Activated T-cell treated with anti-CD3 and anti-CD28 coated beads for 24 hours (primary cell): ENCODE data around the gene PCDHGC4.

Experiments
- DNase-seq: peaks from one replicate; pipeline ENCODE4 v3.0.0-alpha.2; 2020; ENCODE audit warnings: low read depth

Gene PCDHGC4

DNA sequence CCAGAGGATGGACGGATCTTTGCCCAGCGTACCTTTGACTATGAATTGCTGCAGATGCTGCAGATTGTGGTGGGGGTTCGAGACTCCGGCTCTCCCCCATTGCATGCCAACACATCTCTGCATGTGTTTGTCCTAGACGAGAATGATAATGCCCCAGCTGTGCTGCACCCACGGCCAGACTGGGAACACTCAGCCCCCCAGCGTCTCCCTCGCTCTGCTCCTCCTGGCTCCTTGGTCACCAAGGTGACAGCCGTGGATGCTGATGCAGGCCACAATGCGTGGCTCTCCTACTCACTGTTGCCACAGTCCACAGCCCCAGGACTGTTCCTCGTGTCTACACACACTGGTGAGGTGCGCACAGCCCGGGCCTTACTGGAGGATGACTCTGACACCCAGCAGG is 5.9 kb downstream of the PCDHGC4 start:
- DNase-seq = no peak

DNA sequence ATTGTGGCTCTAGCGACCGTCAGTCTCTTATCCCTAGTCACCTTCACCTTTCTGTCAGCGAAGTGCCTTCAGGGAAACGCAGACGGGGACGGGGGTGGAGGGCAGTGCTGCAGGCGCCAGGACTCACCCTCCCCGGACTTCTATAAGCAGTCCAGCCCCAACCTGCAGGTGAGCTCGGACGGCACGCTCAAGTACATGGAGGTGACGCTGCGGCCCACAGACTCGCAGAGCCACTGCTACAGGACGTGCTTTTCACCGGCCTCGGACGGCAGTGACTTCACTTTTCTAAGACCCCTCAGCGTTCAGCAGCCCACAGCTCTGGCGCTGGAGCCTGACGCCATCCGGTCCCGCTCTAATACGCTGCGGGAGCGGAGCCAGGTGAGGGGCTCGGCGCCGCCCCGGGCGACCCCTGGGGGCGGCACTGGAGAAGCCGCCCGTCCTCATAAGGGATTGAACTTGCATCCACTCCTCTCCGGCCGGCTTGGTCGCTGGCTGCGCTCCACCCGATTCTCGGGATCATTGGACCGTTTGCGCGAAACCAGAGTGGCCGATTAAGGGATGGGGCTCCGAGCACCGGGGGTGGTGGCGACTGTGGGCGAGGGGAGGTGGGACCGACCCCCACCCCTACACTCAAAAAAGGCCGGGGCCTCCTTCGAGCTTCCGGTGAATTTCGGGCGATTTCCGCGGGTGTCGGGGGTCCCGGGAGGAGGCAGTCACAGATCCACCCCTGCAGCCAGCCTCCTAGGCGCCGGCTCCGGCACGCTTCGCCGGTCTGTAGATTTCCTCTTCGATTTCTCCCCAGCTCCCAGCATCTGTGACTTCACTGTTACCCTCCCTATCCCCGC is 6.7 kb downstream of the PCDHGC4 start:
- DNase-seq = no peak

DNA sequence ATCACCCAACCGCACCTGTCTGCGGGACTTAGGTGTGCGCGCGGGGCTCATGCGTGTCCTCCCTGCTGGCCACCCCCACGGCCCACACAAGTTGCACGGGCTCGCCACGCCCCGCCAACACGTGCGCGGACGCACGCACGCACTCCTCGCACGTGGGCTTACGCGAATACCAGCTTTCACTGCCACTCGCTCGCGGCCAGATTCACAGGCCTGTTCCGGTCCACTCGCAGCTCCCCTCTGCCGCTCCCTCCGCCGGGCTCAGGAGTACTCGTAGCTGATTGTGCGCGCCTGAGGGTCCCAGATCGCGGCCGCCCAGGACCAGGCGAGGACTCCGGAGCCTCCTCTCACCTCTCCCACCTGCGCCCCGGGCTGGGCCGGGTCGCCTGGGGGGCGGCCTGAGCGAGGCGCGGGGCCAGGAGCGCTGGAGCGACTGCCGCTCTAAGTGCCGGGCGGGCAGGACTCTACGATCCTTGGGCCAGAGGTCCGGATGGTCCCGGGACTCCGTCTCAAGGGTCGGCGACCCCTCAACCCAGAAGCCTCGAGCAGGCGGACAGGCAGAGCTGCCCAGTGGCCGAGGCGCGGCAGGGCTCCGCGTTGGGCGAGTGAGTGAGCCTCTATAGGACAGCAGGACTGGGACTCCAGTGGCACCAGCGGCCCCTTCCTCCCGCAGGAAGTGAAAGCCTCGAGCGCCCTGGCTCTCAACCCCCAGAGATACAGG is 7.5 kb downstream of the PCDHGC4 start:
- DNase-seq = no peak

DNA sequence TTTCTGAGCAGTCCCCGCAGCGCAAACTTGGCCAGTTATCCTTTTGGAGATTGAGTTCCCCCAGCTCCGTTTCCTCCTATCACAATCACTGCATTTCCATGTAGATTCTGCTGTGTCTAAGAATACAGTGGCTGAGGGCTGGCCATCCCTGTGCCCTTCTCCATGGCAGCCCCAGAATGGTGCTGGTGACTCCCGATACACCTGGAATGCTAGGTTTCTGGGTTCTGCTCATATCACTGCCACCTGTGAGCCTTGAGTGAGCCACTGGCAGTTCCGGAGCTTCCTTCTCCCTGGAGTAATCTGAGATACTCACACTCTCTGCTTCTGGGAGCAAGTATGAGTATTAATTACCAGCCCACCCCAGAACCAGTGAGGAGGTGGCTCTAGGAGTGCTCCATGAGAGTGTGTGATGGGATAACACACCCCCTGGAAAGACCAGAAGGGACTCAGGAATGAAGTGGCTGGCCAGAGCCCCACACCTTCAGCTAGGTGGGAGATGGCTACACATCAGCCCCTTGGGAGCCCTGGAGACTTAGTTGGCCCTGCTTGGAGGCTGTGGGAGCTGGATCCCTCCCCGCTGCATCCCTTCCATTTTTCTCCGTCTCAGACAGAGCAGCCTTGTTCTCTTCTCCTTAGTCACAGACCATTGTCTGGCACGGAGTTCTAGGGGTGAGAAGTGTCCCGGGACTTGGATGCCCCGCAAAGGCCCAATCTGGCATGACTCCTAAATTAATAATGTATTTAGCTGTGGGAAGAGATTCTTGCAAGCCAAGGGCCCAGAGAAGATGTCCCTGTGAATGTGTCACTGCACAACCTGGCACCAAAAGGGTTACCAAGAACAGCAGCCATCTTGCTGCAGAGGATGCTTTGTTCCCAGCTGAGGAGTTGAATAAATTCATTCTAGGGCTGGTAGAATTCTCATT is 8.9 kb downstream of the PCDHGC4 start:
- DNase-seq = no peak

DNA sequence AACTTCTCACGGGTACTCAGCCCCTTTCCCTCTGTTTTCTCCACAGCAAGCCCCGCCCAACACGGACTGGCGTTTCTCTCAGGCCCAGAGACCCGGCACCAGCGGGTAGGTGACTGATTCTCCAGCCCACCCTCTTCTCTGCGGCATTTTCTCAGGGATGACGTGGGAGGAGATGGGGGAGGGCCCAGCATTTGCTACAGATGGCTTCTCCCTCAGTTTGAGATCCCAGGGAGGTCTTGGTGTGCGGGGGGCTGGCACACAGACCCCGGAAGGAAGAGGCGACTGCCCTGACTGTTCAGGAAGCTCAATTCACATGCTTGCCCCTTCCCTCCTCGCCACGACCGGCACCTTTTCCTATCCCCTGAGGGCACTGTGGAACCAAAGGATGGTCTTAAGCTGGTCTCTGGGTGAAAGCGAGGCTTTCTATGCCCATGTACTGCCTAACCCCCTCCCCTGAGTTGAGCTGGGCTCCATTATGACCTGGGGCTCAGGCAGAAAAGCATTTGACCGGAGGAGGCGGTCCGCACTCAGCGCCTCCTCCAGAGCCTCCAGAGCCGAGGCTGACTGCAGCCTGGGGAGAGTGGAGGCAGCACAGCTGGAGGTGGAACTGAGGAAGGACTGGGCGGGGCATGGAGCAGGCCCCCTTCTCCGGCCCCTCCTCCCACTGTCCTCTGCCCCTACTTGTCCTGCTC is 10.1 kb downstream of the PCDHGC4 start:
- DNase-seq = no peak

DNA sequence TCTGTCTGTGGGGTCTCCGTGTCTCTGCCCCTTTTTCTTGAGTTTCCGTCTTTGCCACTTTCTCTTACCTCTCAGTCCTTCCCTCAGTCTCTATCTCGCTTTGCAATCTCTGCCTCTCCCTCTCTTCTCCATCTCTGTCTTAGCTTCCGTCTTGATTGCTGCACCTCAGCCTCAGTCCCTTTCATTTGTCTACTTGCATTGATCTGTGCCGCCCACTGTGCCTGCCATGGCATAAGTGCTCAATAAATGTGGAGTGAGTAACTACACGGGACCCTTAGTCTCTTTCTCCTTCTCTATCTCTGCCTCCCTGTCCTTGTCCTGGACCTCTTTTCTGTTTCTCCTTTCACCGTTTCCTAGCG is 10.6 kb downstream of the PCDHGC4 start:
- DNase-seq = no peak

DNA sequence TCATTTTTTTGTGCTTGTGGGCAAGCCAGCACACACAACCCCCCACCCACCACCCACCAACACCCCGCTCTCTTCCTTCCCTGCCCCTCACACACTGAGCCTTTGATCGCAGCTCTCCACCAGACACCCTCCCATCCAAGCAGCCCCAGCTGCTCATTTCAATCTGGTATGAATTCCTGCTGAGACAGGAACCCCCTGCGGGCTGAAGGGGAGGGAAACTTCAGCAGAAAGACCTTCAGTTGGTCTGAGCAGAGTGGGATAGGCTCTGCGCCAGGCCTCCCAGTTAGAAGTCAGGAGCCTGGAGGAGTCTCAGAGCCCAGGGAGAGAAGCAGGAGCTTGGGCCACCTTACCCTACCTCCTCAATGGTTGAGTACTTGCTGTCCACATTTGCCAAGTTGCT is 11.2 kb downstream of the PCDHGC4 start:
- DNase-seq = no peak

DNA sequence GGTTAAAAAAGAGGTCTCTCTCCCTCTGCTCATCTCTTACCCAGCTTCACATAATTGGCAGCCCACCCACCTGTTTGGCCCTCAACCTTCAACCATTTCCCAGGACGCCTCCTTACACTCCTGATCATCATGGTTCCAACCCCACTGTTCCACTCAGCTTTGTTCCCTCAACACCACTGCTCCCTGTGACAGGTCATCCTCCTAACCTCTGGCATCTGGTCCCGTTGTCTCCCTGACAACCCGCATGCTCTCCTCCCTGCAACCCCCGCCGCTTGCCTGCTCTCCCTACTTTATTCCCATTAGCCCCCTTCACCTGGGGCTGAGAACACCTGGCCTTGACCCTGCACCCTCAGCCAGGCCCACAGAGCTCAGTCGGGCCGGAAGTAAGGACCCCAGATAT is 16.9 kb downstream of the PCDHGC4 start:
- no peak for DNase-seq

DNA sequence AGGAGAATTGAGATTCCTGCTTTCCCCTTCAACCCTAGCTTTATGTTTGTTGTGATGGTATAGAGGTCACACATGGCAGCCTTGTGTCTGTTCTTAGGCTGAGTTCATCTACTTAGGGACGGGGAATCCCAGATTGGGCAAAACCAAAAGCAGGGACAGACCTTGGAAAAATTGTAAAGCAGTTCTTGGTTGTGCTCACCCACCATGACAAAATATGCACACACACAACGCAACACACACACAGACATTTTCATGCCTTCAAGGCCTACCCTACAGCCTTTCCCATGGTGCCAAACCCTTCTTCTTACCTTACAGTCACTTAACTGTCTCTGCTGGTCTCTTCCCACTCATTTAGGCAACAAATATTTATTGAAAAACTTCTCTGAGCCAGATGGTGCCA is 18.9 kb downstream of the PCDHGC4 start:
- no peak for DNase-seq

DNA sequence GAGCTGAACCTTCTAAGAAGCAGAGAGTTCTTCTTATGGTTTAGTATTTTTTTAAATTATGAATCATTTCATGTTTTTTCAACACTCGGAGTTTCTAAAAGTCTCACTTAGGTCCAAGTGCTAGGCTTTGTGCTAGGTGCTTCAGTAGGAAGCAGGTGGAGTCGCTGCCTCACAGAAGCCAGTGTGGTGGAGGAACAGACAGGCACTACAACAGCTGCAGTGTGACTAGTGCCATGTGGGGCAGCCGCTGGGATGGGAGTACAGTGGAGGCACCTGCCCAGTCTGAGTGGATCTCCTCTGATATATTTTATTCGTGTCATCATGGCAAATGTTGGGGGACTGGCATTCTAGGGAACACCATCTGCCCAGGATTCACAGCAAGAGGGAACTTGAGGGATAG is 19.4 kb downstream of the PCDHGC4 start:
- no peak for DNase-seq

DNA sequence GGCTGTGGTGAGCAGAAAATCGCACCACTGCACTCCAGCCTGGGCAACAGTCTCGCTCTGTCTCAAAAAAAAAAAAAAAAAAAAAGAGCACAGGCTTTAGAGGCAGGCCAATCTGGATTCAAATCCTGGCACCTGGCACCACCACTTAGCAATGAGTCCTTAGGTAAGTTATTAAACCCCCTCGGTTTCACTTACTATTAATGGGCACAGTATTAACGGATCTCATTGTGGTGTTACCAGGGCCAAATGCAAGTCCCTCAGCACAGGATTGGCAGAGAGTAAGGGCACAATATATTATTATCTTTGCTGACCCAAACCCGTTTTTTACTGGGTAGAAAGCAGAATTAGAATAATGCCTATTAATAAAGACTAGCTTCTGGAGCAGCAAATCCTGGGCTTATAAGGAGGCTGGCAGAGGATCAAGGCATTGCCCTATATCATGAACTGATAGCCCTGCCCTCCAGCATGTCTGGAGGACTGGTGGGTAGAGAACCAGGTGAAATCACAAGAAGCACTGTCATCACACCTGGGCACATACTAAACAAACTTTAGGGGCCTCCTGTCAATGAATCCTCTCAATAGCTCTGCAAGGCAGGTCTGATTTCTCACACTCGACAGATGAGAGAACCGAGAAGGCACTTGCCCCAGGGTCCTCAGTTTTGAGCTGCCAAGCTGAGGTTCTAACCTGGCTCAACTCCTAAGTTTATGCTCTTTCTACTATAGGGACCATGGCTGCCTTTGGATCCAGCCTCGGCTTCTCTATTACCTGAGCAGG is 21.7 kb downstream of the PCDHGC4 start:
- DNase-seq = no peak

DNA sequence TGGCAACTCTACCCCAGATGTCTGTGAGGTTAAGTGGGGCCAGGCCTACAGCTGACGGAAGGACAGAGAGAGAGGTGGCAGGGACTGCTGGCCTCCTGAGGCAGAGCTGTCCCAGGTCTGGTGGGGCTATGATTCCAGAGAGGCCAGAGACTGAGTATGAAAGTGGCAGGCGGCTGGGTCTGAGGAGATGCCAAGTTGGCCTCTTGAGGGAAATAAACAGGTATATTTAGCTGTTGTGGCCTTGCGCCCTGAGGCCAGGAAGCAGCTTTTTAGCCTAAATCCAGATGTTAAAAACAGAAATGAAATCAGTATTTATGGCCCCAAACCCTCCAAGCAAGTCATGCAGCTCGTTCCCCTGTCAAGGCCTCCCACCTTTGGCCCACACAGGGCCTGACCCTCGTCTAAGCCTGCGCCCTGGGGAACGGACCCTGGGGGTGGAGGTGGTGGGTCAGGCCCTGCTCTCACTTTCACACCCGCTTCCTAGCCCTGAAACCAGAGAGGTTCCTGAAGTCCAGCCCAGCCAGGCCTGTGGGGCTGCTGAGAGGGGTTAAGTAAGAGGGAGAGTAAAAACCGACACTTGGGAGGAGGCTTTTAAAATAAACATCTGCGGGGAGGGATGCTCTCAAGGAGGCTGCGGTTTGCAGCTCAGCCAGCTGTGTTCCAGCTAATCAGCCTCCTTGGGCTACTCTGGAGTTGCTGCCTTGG is 22.7 kb downstream of the PCDHGC4 start:
- DNase-seq = no peak

DNA sequence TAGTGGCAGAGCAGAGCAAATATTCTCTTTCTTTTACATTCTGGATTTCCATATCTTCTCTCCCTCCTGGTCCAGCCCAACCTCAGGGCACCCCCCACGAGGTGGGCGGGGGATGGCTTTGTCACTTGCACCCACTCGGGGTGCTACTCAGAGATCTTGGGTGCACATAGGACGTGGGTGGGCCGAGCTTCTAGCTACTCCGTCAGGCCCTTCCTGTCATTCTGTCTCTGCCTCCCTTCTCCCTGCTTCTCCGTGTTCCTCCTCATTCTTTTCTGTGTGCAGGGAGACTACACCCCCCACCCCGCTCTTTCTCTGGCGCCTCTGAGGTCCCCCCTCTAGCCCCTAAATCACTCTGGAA is 23.6 kb downstream of the PCDHGC4 start:
- no peak for DNase-seq

DNA sequence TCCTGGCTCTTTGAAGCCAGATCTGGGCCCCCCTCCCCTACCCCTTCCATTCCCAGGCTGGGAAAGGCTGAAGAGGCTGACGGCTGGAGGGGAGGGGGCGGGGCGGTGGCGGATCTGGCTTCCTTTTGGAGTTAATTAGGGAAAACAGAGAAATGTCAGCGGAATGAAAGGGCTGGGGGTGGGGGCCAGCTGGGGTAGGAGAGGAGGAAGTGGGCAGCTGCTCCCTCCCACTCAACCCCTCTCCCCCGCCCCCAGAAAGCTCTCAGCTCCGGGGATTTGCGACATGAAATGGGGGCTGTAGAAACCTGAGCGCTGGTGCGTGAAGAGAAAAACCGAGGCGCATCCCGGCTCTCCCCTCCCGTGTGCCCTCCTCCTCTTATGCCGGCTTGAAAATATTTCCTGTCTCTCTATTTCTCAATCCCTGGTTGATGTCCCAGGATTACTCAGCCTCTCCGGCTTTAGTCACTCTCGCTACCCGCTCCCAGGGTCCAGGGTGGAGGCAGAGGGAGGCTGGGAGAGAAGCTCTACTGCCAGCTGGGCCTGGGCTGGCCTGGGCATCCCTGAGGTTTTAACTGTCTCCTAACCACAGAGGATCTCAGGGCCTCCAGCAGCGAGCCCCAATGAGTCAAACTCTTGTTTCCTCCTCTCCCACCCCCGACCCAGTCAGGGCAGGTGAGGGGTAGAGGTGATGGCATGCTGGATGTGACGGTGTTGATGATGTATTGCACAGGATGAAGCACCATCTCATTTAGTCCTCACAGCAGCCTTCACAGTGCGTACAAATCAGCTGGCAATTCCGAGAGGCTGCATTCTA is 24.2 kb downstream of the PCDHGC4 start:
- no peak for DNase-seq

DNA sequence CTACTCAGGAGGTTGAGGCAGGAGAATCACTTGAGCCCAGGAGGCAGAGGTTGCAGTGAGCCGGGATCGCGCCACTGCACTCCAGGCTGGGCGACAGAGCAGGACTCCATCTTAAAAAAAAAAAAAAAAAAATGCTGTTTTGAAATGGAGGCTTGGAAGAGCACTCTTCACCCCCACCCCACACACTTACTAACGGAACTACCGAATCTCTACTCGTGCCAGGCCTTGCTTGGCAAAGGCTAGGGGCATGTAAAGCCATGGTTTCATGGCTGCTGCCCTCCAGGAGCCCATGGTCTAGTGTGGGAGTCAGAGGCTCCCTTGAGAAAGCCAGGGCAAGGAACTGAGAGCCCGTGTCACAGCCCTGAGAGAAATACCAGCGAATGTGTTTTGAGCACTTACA is 25.3 kb downstream of the PCDHGC4 start:
- DNase-seq = no peak

DNA sequence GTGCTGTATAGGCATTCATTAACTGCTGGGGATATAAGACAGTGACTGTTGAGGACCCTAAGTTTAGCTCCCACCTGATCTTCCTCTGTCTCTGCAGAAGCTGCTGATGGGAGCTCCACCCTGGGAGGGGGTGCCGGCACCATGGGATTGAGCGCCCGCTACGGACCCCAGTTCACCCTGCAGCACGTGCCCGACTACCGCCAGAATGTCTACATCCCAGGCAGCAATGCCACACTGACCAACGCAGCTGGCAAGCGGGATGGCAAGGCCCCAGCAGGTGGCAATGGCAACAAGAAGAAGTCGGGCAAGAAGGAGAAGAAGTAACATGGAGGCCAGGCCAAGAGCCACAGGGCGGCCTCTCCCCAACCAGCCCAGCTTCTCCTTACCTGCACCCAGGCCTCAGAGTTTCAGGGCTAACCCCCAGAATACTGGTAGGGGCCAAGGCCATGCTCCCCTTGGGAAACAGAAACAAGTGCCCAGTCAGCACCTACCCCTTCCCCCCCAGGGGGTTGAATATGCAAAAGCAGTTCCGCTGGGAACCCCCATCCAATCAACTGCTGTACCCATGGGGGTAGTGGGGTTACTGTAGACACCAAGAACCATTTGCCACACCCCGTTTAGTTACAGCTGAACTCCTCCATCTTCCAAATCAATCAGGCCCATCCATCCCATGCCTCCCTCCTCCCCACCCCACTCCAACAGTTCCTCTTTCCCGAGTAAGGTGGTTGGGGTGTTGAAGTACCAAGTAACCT is 26.2 kb downstream of the PCDHGC4 start:
- no peak for DNase-seq

DNA sequence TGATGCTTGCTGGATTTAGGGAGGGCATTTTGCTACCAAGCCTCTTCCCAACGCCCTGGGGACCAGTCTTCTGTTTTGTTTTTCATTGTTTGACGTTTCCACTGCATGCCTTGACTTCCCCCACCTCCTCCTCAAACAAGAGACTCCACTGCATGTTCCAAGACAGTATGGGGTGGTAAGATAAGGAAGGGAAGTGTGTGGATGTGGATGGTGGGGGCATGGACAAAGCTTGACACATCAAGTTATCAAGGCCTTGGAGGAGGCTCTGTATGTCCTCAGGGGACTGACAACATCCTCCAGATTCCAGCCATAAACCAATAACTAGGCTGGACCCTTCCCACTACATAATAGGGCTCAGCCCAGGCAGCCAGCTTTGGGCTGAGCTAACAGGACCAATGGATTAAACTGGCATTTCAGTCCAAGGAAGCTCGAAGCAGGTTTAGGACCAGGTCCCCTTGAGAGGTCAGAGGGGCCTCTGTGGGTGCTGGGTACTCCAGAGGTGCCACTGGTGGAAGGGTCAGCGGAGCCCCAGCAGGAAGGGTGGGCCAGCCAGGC is 27.0 kb downstream of the PCDHGC4 start:
- DNase-seq = no peak

DNA sequence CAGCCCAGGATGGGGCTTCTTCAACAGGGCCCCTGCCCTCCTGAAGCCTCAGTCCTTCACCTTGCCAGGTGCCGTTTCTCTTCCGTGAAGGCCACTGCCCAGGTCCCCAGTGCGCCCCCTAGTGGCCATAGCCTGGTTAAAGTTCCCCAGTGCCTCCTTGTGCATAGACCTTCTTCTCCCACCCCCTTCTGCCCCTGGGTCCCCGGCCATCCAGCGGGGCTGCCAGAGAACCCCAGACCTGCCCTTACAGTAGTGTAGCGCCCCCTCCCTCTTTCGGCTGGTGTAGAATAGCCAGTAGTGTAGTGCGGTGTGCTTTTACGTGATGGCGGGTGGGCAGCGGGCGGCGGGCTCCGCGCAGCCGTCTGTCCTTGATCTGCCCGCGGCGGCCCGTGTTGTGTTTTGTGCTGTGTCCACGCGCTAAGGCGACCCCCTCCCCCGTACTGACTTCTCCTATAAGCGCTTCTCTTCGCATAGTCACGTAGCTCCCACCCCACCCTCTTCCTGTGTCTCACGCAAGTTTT is 27.6 kb downstream of the PCDHGC4 start:
- peak; percentile 69 for DNase-seq
